Measurements from ENCODE around the gene KRT13.

The KRT13 gene

DNA sequence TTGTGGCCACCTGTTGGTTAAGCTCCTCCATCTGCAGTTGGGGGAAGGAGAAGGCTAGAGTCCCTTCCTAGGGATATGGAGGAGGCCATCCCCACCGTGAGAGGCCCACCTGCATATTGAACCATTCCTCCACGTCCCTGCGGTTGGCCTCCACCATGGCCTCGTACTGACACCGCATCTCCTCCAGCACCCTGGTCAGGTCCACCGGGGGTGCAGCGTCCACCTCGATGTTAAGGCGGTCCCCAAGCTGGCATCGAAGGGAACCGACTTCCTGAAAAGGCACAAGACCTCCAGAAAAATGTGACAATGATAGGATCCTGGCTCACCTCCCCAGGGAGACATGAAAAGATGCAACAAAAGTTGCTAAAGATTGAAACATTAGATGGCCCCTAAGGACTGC is 41.2 kb downstream of the KRT13 start:
- DNase-seq, result no peak

DNA sequence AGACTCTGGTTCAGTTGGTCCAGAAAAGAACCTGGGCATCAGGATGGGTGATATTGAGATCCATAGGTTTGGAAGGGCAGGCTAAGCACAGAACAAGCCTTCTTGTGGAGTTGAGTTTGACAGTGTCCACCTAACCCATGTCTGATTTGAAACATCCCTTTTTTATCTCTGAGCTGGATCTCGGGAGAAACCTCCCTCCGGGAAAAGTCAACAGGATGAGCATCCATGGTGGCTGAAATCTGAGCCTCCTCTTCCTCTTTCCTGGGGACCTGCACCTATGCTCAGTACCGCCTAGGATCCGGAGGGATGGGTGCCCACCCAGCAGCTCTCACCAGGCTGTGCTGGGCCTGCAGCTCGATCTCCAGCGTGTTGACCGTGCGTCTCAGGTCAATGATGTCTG is 41.7 kb downstream of the KRT13 start:
- no peak for DNase-seq

DNA sequence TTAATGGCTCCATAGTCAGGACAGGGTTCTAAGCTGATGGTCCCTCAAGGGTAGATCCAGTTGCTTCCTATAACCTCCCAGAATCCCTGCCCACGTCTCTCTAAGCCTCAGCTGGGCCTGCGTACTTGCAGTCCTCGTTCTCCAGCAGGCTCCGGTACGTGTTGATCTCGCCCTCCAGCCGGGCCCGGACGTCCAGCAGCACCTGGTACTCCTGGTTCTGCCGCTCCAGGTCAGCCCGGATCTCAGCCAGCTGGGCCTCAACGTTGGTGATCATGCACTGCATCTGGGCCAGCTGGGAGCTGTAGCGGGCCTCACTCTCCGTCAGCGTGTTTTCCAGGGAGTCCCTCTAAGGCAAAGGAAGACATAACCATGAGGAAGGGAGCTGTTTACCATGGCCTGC is 42.7 kb downstream of the KRT13 start:
- DNase-seq, result no peak

DNA sequence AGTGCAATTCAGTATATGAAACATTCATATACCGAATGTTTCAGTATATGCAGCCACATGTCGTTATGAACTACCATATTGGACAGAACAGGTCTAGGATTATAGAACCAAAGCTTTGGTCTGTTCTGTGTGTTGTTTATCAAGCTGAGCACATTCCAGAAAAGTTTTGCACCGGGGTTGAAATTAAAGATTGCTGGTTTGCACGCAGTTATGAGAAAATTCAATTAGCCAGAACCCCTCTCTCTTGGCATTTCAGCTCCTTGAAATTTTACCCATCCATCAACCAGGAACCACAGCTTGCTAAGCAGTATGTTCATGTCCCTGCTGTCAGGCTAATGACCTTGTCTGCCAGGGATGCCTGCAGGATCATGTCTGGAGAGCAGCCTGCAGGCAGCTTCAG is 47.7 kb downstream of the KRT13 start:
- no peak for DNase-seq

DNA sequence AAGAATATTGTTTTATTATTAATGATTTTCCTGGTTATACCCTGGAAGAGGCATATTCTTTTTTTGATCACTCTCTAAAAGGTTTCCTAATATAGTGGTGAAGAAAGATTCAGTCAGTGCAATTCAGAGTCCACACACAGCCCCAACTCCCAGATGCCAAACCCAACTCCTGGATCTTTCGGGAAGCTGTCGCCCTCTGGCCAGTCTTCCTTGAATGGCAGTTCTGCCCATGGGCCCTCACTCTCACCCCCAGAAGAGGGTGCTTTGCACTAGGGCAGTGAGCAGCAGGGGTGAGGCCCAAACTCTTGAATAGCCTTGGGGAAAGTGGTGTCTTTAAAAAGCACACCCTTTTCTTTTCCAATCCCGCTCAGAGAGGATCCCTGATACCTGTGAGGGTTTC is 49.2 kb downstream of the KRT13 start:
- no peak for DNase-seq

DNA sequence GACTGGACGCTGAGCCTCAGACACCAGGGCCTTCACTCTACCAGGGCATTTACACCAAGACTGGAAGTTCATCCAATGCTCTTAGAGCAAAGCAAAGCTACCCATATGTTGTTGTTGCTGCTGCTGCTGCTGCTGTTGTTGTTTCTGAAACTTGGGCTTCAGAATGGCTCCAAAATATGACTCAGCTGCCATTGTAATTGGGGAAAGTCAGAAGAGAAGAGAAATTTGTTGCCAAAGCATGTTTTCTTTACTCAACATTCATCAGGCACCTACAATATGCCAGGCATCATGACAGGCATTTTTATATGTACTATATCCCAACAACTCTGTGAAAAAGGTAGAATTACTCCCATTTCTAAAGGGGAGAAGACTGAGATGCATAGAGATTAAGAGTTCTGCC is 50.2 kb downstream of the KRT13 start:
- DNase-seq, result no peak

DNA sequence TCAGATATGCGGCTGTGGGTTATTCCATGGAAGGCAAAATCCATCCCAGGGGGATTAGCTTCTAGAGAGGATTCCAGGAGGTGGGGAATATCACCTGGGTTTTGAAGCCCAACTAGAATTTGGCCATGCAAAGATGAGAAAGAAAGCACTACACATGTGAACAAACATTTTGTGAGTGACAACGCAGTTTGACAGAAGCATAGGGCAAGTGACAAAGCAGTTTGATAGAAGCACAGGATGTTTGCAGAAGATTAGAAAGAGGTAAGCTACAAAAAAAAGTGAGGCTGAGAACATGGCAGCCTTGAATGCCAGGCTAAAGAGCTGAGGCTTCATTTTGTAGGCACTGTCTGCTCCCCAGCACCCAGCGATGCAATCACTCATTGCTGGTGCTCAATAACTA is 52.3 kb downstream of the KRT13 start:
- DNase-seq, result no peak

DNA sequence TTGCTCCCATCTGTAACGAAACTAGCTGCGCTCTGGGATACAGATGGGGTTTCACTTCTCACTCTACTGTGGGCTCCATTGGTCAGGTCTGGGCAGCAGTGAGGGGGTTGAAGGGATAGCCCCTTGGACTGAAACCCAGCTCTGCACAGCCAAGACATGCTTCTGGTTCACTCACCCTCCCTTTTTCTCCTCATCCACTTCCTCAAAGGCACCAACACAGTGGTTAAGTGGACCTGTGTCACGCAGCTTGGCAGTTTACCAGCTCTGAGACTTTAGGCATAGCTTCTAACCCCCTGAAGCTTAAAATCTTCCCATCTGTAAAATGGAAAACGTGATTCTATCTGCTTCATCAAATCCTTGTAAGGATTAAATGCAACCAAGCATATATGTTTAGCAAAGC is 53.1 kb downstream of the KRT13 start:
- DNase-seq, result no peak

DNA sequence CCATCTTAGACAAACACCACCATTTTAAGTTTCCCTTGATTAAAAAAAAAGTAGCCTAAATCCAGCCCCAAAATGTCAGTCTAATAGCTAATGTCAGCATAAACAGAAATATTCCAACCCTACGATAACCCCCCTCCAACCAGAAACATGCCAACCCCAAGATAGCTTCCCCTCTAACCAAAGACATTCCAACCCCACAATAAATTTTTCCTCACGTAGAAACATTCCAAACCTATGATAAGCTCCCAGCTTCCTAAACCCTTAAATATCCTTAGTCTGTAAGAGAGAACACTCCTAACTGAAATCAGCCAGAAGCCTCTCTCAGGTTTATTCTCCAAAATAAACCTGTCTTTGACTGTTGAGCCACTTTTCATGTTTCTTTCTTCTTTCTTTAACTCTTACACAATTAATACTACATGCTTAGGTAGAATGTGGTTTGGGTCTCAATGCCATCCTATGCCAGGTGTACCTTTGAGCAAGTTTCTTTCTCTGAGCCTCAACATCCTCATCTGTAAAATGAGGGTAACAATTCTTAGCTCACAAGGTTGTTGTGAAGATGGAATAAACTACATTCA is 54.2 kb downstream of the KRT13 start:
- DNase-seq, result no peak
